GM19397 (cell line): Measurements from ENCODE around the gene GLDN.

Source experiments
- ATAC-seq: cut with Tn5 transposase; IDR thresholded peaks from one replicate; pipeline ENCODE4 v1.9.1; 2021; ENCODE audit warnings: mild to moderate bottlenecking, moderate library complexity; ENCODE audit not compliant: unreplicated experiment

GLDN gene

GRCh38 chr15:51355096-51355495 lies 13.6 kb downstream of the GLDN start:
- no peak for ATAC-seq

- ATAC-seq: no peak
These were observed 14.7 kb downstream of the GLDN start for GRCh38 chr15:51356147-51356546.

GRCh38 chr15:51356983-51357382 lies 15.5 kb downstream of the GLDN start:
- ATAC-seq: no peak

GRCh38 chr15:51359981-51360380 lies 18.5 kb downstream of the GLDN start:
- ATAC-seq: no peak

GRCh38 chr15:51363383-51363782 lies 21.9 kb downstream of the GLDN start:
- no peak for ATAC-seq

GRCh38 chr15:51365417-51365816 lies 24.0 kb downstream of the GLDN start:
- no peak for ATAC-seq

- no peak for ATAC-seq
These were observed 24.6 kb downstream of the GLDN start for GRCh38 chr15:51366071-51366470.

GRCh38 chr15:51366920-51367319 lies 25.5 kb downstream of the GLDN start:
- no peak for ATAC-seq

- ATAC-seq: no peak
These were observed 26.0 kb downstream of the GLDN start for GRCh38 chr15:51367322-51367976.

- ATAC-seq: no peak
These were observed 26.9 kb downstream of the GLDN start for GRCh38 chr15:51368307-51368706.

GRCh38 chr15:51368751-51369450 lies 27.4 kb downstream of the GLDN start:
- no peak for ATAC-seq

GRCh38 chr15:51369451-51369761 lies 28.0 kb downstream of the GLDN start:
- ATAC-seq: no peak

GRCh38 chr15:51371266-51371665 lies 29.8 kb downstream of the GLDN start:
- ATAC-seq: no peak

- no peak for ATAC-seq
These were observed 32.7 kb downstream of the GLDN start for GRCh38 chr15:51374131-51374530.

GRCh38 chr15:51375966-51376640 lies 34.6 kb downstream of the GLDN start:
- ATAC-seq: no peak

GRCh38 chr15:51377038-51377786 lies 35.8 kb downstream of the GLDN start:
- ATAC-seq: no peak

- ATAC-seq: no peak
These were observed 37.0 kb downstream of the GLDN start for GRCh38 chr15:51378406-51378805.

- no peak for ATAC-seq
These were observed 37.9 kb downstream of the GLDN start for GRCh38 chr15:51379390-51379789.

- peak; percentile 70 for ATAC-seq
These were observed 39.7 kb downstream of the GLDN start for GRCh38 chr15:51380999-51381806.

GRCh38 chr15:51382787-51383186 lies 41.3 kb downstream of the GLDN start:
- no peak for ATAC-seq

- no peak for ATAC-seq
These were observed 44.6 kb downstream of the GLDN start for GRCh38 chr15:51386029-51386428.
